ENCODE results near the gene POLE.

- TF ChIP-seq, protein P1, sequence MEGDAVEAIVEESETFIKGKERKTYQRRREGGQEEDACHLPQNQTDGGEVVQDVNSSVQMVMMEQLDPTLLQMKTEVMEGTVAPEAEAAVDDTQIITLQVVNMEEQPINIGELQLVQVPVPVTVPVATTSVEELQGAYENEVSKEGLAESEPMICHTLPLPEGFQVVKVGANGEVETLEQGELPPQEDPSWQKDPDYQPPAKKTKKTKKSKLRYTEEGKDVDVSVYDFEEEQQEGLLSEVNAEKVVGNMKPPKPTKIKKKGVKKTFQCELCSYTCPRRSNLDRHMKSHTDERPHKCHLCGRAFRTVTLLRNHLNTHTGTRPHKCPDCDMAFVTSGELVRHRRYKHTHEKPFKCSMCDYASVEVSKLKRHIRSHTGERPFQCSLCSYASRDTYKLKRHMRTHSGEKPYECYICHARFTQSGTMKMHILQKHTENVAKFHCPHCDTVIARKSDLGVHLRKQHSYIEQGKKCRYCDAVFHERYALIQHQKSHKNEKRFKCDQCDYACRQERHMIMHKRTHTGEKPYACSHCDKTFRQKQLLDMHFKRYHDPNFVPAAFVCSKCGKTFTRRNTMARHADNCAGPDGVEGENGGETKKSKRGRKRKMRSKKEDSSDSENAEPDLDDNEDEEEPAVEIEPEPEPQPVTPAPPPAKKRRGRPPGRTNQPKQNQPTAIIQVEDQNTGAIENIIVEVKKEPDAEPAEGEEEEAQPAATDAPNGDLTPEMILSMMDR (IDR thresholded peaks at IDR 0.05): no peak
- TF ChIP-seq POLR2AphosphoS5 (IDR thresholded peaks at IDR 0.05): no peak
- TF ChIP-seq POLR2A (IDR thresholded peaks at IDR 0.05): no peak
- no peak for TF ChIP-seq EP300 (IDR thresholded peaks at IDR 0.05)
These were observed 16.5 kb upstream of the POLE start for GRCh38 chr12:132703641-132704040.

All from gastroesophageal sphincter (tissue), 3 donors.